Fibroblast of skin of right quadriceps (primary cell): ENCODE measurements around the gene CHRFAM7A.
"Not testable (repeated sequence)": the region's sequence is repeated elsewhere in the genome, so short reads cannot be mapped to it uniquely, and the experiment has no call there.

Experiments used
- DNase-seq: peaks from one replicate; pipeline ENCODE4 v3.0.0-alpha.2; 2013

CHRFAM7A gene

DNA sequence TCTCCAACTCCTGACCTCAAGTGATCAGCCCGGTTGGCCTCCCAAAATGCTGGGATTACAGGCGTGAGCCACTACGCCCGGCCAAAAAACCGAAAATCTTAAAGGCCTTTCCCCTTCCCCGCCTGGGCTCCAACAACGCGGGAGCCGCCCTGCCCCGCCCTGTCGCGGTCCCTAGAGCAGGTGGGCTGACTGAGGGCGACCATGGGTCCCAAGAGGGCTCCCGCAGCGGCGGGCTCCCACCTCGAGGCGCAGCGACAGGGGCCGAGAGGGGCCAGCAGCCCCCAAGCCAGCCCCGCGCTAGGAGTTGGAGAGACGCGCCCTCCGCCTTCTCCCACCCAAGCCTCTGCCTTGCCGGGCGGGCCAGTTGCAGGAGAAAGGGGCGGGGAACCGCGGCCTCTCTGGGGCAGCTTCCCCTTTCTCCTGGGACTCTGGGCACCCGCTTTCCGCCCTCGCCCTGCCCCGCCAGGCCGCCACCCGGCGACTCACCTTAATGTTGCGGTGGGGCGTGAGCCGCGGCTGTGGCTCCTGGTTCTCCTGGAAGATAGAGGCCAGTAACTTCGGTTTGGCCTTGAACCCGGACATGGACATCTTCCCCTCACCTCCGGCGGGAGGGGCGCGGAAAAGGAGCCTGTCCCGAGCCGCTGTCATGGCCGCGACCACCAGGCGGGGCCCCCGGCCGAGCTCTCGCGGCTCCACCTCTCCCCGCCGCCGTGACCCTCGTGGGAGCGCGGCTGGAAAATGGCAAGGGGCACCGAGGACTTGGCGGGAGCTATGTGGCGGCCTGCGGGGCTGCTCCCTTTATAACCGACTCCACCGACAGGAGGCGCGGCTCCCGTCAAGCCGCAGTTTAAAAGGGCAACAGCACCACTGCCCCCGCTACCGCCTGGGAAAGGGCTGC lies at the start of gene CHRFAM7A:
Gene CHRFAM7A (minus strand): TSS at position 775 of the 898 bp plus-strand sequence. CDS start 10,189 bp downstream, outside the sequence.
- DNase-seq = not testable (repeated sequence)

DNA sequence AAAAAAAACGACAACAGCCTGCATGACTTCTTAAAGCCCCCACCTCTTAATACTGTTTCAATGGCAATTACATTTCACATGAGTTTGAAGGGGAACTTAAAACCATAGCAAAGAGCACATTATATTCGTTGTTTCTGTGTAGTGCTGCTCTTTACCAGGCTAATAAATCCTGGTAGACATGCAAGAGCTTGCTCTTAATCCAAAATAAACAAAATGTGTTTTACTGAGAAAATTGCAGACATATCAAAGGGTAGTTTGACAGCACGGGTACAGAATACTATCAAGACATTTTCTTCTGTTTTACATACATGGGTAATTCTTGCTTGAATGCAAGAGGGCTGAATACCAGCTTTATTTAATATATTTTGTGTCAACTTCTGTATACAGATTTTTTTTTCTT lies 45.0 kb upstream of the CHRFAM7A start:
- DNase-seq = not testable (repeated sequence)

DNA sequence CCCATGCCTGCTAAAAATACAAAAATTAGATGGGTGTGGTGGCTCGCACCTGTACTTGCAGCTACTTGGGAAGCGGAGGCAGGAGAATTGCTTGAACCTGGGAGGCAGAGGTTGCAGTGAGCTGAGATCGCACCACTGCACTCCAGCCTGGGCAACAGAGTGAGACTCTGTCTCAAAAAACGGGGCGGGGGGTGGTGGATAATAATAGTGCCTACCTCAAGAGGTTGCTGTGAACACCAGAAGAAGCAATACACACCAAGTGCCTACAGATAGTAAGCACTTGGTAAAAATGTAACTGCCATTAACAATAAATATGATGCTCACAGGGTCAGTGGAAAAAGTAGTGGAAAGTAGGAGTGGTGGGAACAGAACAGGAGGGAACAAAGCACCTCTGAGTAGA lies 42.5 kb upstream of the CHRFAM7A start:
- DNase-seq = not testable (repeated sequence)

DNA sequence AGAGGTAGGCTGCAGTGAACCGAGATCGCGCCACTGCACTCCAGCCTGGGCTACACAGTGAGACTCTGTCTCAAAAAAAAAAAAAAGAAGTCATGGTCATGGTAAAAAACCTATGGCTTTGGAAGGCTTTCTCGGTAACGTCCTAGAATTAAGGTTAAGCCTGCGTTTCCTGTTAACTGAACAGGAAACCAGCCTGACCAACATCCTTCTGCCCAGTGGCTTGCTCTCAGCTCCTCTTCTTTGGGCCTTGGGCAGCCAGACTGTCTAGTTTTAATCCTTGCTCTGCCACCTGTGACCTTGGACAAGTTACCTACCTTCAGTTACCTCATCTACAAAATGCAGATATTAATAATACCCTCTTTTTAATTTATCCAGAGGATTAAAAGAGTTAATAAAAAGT lies 27.4 kb upstream of the CHRFAM7A start:
- not testable (repeated sequence) for DNase-seq

DNA sequence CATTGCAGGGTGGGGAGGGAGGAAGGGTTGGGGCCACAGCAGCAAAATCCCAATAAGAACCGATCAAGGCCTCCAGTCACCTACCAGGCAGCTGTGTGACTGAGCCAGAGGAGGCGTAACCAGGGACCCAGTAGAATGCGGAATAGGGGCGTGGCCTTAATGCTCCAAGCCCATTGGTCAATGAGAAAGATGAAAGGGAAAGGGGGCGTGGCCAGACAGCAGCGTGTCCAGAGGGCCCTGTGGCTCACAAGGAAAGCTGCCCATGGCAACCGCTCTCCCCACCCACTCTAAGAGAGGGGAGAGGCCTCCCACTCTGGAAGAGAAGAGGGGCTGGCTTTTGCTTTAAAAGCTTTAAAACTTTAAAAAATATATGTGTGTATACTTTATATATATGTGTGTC lies 20.8 kb upstream of the CHRFAM7A start, which contains the start of gene GOLGA8R:
Gene GOLGA8R (minus strand): TSS at position 101 of the 400 bp plus-strand sequence. CDS start 98 bp downstream, at position 3.
- DNase-seq = not testable (repeated sequence)

DNA sequence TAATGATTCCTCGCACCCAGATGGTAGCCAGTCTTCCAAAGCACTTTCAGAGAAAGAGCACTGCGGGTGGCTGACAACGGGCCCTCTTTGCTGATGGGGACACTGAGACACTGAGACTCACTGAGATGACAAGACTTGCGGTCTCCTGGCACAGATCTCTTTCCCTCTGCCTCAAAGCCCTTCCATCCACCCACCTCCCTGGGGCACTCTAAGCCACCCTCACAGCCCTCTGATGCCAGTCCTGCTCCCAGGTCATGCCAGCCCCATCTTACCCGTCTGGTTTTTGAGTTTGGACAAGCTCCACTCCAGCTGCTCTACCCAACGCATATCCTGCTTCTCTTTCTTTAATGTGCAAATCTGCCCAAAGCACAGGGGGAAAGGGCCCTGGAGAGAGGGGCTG lies 14.3 kb upstream of the CHRFAM7A start:
- DNase-seq = not testable (repeated sequence)

DNA sequence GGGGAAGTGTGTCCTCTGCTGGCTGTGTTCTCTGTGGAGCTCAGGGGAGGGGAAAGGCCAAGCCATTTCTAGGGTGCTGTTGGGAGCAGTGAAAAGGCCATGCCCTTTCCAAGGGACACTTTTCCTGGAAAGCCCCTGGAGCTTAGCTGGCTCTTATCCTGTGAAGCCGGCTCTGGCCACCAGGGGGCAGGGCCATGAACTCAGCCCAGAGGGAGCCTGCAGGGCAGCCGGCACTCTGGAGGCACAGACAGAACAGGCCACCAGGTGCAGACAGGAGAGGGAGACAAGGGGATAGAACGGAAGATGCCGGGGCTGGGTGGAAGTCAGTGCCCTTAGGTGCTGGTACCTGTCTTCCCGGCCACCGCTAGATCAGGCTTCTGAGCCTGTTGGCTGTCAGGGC lies 5.6 kb upstream of the CHRFAM7A start:
- not testable (repeated sequence) for DNase-seq

DNA sequence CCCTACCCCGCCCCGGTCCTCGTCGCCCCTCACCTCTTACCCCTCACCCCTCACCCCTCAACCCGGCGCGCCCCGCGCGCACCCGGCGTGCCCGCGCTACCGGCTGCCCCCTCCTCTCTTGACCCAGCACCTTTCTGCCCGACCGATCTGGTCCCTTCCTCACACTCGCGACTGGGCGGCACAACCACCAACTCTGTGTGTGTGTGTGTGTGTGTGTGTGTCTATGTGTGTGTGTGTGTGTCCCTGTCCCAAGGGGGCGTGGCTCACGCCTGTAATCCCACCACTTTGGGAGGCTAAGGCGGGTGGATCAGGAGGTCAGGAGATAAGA lies 288 bp upstream of the CHRFAM7A start:
- DNase-seq = not testable (repeated sequence)

DNA sequence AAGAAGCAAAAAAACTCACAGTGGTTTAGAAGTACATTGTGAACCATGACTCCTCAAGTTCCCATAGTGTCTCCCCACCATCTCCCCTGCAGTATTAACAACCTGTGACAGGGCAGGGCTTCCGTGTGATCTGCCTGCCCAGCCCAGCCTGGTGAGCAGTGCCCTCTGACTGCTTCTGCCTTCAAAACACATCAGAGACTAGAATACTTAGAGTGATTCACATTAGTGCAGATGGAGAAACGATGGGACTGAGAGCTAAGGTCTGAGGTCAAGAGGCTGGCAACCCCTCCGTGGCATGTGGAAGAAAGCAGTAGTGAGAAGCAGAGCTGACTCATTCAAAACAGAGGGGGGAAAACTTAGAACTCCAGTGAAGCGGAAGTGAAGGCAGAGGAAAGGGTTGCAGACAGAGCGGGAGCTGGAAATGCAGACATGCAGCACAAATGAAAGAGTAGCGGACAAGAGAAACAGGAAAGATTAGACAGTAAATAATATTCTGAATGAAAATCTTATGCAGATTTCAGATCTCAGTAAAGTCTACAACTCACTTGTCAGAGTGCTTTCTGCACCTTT lies 6.9 kb downstream of the CHRFAM7A start:
- DNase-seq = not testable (repeated sequence)

DNA sequence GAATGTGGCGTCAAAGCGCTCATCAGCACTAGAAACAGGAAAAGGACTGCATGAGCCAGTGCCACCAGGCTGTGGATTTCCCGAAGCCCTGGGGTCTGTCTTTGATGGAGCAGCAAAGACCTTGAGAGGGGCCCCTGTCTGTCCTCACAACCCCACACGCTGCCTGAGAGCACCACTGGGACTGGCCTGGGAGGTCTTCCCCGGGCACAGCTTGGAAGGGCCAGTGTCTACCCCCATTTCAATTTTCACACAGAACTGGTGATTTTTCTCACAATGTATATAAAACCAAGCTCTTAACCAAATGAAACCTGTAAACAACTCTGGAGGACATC lies 16.3 kb downstream of the CHRFAM7A start:
- DNase-seq = not testable (repeated sequence)

DNA sequence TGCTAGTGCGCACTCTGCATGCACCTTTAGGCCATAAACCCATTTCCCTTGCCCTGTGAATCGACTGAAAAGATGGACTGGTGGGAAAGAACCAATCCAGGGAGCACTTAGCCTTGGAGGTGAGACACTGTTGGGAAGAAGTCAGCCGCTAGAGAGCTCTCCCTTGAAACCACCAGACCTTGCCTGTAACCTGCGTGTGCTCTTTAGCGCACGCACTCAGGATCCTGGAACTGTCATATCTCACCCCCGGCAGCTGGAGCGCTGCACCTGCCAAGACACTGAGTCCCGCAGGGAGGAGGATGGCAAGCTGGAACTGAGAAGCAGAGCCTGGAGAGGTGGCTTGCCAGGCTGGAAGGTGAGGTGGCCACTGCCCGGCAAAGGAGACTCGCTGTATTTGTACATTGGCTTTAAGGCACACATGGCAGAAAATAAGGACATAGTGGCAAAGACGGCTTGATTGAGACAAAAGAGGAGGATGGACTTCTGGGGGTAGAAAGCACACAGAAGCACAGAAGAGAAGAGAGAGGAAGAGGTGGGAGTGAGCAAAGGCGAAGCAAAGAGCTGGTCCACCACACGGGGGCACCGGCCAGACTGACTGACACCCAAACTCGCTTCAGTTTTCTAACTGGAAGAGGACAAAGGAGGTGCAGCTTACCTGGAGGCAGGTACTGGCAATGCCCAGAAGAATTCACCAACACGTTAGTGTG lies 16.8 kb downstream of the CHRFAM7A start:
- not testable (repeated sequence) for DNase-seq

DNA sequence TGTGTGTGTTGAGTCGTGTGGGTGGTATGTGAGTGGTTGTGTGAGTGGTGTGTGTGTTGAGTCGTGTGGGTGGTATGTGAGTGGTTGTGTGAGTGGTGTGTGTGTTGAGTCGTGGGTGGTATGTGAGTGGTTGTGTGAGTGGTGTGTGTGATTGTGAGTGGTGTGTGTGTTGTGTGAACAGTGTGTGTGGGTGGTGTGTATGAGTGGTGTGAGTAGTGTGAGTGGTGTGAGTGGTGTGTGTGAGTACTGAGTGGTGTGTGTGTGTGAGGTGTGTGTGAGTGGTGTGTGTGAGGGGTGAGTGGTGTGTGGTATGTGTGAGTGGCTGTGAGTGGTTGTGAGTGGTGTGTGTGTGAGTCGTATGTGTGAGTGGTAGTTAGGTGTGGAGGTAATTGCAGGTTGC lies 17.5 kb downstream of the CHRFAM7A start:
- peak; percentile 1 for DNase-seq

DNA sequence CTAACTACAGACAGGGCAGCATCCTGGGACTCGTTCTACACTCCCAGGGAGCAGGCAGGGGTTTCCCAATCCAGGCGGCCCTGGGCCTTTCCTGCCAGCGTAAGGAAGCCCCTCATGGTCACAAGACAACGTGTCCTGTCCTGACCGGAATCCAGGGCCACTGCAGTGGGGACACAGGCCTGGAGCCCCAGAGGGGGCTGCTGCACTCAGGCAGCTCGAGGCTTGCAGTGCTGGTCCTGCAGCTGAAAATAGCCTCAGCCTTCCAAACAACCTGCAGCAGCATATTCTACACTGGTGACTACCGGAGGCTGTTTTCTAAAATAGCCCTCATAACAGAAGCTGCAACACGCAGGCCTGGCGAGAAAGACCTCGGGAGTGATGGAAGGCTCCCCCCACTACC lies 18.5 kb downstream of the CHRFAM7A start:
- not testable (repeated sequence) for DNase-seq

DNA sequence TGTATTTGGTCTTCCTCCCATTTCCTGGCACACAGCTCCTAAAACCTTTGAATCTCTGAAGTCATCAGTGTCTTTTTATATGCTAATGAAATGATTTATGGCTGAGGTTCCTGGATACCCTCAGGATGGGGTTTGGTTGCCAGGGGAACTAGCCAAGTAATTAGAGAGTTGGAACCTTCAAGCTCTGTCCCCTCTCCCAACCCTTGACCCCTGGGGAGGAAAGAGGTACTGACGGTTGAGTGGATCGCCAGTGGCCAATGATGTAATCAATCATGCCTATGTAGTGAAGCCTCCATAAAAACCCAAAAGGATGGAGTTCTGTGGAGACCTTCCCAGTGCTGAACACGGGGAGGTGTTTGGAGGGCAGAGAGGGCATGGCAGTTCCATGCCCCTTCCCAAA lies 25.1 kb downstream of the CHRFAM7A start:
- not testable (repeated sequence) for DNase-seq

DNA sequence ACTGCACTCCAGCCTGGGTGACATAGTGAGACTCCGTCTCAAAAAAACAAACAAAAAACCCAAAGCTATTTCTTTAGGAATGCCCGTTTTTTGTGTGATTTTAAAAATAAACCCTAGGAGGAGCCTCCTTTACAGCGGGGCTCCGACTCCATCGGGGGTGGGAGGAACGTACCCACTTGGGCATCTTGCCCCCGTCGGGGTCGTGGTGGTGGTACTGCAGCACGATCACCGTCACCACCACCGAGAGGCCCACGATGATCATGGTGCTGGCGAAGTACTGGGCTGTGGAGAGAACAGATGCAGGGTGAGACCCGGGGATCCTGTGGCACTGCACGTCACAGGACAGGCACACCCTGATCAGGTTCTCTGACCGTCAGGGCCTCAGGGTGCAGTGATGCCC lies 26.1 kb downstream of the CHRFAM7A start:
- DNase-seq = not testable (repeated sequence)

DNA sequence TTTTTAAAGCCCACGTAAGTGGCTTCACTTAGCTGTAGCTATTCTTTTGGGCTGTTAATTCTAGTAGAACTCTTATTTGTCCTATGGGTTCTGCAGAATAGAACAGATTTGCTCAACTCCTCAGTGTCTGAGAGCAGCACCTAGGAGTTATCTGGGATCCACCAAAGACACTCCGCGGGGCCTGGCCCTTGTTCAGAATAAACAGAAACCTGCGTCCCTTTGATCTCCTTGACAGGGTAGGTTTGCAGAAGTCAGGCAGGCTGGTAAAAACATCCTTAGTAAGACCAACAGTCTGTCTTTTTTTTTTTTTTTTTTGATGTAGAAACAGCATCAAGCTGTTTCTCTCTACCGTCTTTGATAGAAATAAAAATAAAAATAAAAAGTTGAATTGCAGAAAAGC lies 31.9 kb downstream of the CHRFAM7A start:
- DNase-seq = not testable (repeated sequence)

DNA sequence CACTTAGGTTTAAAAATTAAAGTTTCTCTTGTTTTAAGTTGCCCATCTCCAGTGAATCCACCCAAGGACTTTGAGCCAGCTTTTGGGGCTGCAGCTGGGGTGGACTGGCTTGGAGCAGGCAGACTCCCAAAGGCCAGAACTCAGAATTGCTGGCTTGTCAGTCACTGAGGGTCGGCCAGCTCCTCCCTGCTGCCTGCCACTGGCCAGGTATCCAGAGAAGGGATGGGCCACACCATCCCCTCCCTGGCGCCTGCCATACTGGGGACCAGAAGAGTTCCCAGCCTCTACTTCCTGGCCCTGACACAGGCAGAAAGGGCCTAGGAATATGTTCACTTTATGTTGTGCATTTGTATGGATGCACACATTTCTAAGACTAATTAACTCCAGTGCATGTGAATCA lies 32.4 kb downstream of the CHRFAM7A start:
- DNase-seq = not testable (repeated sequence)

DNA sequence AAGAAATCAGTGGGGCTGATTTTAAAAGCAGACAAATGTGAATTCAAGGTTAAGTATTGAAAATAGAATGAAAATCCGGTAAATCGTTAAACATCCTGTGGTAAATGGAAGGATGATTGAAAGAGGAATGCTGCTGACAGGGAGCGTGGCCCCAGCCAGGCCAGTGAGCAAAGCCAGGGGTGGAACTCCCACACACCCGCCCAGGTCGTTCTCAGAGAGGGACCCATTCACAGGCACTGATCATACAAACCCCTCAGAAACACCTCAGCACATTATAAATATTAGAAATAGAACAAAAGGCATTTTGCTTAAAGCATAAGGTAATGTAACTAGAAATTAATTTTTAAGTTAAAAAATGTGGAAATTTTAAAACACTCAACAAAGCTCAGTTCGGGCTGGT lies 38.3 kb downstream of the CHRFAM7A start:
- DNase-seq = not testable (repeated sequence)

DNA sequence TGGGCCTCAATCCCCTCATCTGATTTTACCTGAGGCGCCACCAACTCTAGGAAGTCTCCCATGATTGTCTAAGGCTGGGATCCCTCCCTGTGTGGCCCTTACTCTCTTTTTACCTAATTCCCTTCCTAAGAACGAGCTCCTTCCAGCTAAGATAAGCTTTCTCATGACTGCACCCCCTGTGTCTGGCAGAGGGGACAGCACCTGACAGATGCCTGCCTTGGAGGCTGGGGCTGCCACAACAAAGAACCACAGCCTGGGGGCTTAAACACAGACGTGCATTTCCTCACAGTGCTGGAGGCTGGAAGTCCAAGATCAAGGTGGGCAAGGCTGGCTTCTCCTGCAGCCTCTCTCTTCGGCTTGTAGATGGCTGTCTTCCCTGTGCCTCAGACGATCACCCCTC lies 43.5 kb downstream of the CHRFAM7A start:
- DNase-seq = not testable (repeated sequence)

DNA sequence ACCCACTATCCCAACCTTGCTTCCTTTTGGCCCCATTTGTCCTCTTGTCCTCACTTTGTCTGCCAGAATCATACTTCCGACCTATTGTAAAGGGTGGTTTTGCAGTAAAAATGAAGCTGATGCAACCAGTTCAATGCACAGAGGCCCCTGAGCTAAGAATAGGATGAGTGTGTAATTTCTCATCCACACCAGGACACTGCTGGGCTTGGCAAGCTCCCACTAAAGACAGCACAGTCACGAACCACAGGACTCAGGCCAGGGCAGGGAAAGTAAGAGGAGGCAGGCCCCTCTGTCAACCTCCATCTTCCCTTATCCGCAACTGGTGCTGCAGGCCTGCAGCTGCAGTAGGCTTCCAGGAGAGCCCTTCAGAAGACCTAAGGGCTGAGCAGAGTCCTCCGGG lies 56.8 kb downstream of the CHRFAM7A start:
- DNase-seq = not testable (repeated sequence)

DNA sequence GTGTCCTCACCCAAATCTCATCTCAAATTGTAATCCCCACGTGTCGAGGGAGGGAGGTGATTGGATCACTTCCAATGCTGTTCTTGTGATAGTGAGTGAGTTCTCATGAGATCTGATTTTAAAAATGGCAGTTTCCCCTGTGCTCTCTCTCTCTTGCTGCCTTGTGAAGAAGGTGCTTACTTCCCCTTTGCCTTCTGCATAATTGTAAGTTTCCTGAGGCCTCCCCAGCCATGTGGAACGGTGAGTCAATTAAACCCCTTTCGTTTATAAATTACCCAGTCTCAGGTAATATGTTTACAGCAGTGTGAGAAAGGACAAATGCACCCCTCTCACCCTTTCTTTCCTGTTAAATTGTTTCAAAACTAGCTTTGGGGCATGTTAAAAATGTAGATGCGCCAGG lies 59.2 kb downstream of the CHRFAM7A start:
- DNase-seq = not testable (repeated sequence)

DNA sequence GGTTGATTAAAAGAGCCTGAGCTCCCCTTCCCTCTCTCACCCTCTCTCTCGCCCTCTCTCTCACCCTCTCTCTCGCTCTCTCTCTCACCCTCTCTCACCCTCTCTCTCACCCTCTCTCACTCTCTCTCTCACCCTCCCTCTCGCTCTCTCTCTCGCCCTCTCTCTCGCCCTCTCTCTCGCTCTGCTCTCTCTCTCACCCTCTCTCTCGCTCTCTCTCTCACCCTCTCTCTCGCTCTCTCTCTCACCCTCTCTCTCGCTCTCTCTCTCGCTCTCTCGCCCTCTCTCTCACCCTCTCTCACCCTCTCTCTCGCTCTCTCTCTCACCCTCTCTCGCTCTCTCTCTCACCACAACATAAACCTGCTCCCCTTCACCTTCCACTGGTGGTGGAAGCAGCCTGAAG lies 67.2 kb downstream of the CHRFAM7A start:
- not testable (repeated sequence) for DNase-seq

DNA sequence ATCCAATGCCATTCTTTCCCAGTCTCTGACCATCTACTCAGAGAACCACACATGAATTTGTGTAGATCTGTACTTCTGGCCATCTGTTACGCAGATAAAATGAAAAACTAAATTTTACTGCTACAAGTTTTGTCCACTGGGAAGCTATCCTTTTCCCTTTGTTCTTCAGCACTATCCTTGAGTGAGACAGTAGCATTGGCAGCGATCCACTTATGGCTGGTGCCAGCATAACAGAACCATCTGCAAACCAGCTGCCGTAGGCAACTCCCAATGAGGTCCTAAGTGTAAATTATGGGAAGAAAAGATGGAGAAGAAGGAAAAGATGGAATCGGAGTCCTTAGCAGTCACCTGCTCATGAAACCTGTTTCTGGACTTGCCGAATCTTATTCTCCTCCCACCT lies 72.3 kb downstream of the CHRFAM7A start:
- not testable (repeated sequence) for DNase-seq

DNA sequence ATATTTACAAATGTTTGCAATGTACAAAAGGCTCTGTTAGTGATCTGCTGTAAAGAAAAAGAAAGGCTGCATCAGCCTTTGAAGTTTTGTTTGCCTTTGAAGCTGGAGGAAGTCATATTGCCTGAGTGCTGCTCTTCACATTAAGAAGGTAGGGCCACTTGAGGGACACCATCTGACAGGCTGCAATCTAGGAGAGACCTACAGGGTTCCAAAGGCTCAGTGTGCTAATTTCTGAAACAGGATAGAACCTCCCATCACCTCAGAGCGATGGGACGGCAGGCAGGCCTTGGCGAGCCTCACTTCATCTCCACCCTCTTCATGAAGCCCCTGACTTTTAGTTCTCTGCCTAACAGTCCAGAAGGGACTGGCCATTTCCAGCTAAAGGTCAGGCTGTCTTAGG lies 77.6 kb downstream of the CHRFAM7A start:
- DNase-seq = not testable (repeated sequence)
